Hepatic stellate cell (primary cell): ENCODE measurements around the gene BRD3OS.

Source experiments
- DNase-seq: peaks from one replicate; pipeline ENCODE4 v3.0.0; 2011; ENCODE audit warnings: low spot score

BRD3OS gene

DNA sequence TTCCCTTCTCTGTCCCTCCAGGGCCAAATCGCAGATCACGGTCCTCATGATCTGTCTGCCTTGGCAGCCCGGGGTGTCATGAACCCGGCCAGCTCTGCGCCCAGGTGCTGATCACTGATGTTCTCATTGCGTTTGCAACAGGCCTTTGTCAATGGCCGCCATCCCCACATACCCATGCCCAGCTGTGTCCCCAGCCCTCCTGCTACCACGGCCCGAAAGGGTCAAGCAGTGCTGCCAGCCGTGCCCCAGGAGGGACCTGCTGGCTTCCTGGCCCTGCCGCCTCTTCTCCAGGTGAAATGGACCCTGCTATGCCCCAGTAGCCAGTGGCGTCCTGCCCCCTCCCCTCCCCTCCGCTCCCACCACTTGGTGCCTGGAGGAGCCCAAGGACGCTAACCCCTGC, 20.4 kb upstream of the BRD3OS start:
- no peak for DNase-seq

DNA sequence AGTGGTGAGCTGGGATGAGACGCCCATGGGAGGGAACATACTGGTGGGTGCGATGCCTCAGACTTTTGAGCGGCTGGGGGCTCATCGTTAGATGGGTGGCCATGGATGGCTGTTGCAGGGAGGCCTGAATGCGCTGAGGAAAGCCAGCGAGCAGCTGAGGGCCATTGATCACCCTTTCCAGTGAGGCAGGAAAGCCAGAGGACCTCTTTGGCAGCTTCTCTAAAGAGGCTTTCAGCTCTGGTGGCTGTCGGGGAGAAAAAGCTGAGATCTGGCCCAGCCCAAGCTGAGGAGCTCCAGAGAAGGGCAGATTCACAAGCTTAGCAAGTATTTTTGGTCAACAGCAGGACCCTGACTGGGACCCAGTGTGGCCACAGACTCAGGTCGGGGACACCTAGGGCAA, 19.9 kb upstream of the BRD3OS start:
- no peak for DNase-seq

DNA sequence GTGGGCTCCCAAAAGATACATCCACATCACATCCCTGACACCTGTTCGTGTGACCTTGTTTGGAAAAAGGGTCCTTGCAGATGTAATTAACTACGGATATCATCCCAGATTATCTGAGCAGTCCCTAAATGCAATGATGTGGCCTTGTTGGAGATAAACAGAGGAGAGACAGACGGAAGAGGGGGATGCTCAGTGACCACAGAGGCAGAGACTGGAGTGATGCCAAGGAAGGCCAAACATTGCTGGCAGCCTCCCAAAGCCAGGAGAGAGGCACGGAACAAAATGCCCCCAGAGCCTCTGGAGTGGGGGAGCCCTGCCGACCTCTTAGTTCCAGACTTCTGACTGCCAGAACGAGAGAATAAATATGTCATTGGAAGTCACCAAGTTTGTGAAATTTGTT, 18.1 kb upstream of the BRD3OS start:
- DNase-seq, result no peak

DNA sequence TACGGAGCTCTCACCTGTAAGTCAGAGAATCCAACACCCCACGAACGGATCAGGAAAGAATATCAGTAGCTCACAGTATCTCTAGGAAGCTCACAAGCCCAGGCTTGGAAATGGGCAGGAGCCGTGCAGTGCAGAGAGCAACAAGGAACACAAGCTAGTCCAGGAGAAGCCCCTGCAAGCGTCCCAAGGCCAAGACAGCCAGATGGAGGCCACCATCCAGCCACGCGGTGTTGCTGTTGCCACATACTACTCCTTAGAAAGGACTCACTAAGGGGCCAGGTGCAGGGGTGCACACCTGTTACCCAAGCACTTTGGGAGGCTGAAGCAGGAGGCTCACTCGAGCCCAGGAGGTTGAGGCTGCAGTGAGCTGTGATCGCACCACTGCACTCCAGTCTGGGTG, 17.7 kb upstream of the BRD3OS start:
- no peak for DNase-seq

DNA sequence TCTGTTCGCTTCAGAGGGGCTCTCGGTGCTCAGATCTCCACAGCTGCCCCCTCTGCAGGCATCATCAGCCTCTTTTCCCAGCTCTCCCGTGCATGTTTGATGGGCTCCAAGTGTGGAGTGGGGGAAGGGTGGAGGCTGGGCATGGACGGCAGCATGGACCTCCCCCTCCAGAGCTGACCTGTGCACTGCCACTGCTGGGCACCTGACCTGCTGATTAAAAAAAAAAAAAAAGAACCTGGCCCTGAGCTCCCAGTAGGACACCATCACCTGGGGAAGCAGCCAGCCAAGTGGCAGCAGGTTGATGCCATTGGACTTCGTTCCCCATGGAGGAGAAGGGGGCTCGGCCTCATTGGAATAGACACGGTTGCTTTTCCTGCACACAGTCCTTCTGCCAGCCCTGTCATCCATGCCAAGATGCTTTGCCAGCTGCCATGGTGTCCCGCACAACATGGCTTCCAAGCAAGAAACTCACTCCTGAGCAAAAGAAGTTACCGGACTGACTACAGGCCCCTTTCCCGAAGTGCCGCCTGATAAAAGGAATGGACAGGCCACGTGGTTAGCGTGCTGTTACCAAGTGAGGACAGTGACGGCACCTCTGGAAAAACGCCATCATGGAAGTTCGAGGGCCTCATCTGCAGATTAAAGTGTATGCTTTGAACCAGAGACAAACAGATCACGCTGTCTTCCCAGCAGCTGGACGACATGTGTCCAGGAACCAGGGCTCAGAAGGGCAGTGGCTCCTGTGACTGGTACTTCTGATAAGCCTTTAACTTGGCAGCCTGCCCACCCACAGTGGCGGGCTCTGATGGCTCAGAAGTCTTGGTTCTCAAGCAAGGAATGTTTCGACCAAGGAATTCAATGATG, 14.7 kb upstream of the BRD3OS start:
- DNase-seq, result no peak

DNA sequence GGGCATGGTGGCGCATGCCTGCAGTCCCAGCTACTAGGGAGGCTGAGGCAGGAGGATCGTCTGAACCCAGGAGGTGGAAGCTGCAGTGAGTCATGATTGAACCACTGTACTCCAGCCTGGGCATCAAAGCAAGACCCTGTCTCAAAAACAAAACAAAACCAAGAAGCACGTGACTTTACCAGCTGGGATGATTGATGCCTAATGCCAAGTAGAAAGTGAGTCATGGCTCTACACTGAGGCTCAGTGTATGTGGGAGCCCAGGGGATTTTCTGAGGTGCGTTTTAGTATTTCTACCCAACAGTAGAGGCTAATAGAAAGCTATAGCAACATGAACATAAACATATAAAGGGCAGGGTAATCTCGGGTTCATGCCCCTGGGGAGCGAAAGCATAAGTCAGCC, 13.9 kb upstream of the BRD3OS start:
- no peak for DNase-seq

DNA sequence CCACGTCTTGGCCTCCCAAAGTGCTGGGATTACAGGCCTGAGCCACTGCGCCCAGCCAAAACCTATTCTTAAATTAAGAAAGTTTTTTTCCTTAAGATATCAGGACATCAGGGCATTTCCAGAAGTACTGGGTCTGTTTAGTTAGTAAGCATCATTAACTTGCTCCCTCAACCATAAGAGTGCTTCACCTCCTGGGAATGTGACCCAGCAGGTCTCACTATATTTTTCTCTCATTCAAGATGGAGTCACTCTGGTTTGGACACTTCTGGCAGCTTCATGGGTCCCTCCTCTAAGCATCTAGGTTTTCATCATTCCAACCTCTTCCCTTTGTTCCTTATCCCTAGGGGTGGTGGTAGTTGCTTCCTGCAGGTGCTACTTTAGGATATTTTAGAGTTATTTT, 10.3 kb upstream of the BRD3OS start:
- no peak for DNase-seq

DNA sequence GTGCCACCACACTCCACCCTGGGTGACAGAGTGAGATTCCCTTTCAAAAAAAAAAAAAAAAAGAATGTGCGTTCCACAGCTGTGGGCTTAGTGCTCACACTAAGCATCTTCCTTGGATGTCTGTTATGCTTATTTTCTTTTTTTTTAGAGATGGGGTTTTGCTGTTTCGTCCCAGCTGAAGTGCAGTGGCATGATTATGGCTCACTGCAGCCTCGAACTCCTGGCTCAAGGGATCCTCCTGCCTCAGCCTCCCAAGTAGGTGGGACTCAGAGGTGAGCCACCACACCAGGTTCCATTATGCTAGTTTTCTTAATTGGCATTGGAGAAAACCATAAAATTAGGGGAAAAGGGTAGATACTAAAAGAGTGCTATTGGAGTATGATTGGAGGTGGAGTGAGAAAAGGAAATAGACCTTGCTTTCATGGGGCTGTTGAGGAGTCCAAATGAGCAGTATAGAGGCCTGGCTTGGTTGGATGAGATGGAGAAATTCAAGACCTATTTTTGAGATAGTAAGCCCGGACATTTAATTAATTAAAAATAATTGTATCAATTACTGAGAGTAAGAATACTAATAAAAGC, 978 bp upstream of the BRD3OS start:
- no peak for DNase-seq

DNA sequence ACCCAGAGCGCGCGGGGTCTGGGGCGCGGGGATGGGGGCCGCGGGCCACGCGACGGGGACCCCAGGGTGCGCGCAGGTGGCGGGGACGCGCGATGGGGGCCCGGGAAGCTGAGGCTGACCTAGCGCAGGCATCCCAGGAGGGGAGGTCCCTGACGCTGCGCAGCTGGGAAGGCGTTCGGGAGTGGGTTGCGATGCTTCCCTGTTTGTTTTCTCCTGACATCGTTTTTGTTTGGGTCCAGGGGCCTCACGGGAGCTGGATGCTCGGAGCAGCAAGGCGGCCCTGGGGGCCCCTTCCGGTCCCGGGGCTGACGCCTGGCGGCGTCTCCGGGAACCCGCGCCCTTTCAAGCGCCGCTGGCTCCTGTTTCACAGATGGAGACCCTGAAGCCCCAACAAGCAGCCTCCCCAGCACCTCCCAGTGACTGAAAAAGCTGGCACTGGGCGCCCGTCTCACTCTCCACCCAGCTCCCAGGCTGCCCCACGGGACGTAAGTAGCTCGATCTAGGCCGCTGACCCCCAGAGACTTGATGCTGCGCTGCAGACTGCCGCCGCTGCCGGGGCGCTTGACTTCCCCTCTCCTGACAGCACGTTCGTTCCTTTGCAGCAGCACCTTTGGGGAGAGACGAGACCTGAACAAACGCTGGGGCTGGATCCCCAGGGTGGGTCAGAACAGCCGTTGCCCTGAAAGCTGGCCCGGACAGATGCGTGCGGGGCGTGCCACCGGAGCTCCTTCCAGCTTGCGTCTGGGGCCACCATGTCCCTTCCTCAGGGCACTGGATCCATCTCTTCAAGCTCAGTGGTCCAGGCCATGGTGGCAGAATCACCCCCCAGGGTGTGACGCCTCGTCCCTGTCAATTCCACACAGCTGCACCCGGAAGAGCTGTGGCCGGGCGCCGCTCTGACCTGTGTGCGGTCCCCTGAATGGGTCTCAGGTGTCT, 593 bp downstream of the BRD3OS start:
- peak; percentile 65 for DNase-seq

DNA sequence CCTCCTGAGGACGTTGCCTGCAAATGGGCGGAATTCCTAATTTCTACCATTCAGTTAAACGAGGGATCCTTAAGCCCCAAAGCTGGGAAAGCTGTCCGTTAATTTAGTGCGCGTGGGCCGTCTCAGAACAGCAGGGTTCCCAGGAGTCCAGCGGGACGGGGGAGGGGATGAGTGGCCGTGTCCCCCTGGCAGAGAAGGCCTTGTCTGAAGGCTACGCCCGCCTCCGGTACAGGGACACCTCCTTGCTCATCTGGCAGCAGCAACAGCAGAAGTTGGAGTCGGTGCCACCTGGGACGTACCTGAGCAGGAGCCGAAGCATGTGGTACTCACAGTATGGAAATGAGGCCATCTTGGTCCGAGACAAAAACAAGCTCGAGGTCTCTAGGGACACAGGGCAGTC, 1.3 kb downstream of the BRD3OS start:
- no peak for DNase-seq

DNA sequence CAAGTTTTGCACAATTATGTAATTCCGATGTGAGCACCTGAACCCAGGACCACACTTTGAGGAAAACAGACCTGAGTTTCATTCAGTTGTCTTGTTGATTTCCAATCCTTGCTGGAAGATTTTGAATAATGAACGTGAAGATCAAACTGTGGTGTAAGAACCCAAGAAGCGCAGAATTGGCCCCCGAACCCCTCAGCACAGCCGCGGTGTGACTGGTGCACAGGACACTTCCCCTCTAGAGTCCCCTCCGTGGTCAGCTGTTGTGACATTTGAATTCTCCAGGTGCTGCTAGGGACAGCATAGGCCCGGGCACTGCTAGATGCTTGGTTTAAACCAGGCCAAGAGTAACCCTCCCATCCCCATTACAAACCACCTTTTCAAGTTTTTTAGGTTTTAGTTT, 1.7 kb downstream of the BRD3OS start:
- DNase-seq, result no peak

DNA sequence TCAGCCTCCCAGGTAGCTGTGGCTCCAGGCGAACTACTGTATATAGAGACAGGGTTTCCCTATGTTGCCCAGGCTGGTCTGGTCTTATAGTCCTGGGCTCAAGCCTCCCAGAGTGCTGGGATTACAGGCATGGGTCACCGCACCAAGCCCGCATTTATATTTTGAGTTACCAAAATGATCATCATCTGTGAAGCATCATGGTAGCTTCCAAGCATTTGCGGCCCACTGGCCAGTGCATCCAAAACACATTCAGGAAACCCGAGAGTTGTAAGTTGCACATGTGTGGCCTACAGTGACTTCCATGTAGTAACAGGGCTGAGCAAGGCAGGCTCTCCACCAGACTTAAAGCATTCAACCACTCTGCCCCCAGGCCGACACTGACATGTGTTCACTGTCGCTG, 2.3 kb downstream of the BRD3OS start:
- no peak for DNase-seq

DNA sequence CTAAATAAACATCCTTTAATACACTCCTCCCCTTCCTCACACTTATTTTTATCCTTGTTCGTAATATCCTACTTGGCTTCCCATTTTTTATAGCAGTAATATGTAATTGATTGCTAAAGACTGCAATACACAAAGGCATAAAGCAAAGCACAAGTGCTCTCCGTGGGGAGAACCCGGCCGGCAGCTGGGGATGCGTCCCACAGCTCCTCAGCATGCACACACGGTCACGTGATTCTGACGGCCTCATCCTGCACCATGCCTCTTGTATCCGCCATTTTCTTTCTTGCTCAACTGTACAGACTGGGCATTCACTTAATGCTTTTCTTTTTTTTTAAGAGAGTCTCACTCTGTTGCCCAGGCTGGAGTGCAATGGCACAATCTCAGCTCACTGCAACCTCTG, 2.8 kb downstream of the BRD3OS start:
- DNase-seq, result no peak

DNA sequence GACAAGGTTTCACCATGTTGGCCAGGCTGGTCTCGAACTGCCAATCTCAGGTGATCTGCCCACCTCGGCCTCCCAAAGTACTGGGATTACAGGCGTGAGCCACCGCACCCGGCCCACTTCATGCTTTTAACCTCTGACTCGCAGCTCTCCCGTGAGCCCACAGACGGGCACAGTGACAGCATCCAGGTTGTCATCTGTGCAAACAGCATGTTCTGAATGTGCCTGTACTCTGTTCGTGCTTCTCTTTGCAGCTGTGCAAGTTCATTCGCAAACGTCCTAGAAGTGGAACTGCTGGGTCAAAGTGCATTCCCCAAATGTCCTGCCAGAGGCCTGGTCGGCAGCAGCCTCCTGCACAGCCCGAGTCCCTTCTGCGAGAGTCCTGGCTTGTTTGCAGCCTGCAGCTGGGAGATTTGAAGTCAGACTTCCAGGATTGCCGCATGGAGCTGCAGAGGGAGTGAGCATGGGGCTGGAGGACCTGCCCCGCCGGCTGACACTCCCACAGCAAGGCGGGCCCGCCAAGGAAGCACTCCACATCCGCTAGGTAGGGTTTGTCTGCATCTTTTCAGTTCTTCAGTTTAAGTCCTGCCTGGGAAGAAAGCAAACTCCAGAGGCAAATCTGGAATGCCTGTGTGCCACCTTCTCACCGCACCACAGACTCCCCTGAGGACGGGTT, 3.4 kb downstream of the BRD3OS start:
- DNase-seq, result no peak

DNA sequence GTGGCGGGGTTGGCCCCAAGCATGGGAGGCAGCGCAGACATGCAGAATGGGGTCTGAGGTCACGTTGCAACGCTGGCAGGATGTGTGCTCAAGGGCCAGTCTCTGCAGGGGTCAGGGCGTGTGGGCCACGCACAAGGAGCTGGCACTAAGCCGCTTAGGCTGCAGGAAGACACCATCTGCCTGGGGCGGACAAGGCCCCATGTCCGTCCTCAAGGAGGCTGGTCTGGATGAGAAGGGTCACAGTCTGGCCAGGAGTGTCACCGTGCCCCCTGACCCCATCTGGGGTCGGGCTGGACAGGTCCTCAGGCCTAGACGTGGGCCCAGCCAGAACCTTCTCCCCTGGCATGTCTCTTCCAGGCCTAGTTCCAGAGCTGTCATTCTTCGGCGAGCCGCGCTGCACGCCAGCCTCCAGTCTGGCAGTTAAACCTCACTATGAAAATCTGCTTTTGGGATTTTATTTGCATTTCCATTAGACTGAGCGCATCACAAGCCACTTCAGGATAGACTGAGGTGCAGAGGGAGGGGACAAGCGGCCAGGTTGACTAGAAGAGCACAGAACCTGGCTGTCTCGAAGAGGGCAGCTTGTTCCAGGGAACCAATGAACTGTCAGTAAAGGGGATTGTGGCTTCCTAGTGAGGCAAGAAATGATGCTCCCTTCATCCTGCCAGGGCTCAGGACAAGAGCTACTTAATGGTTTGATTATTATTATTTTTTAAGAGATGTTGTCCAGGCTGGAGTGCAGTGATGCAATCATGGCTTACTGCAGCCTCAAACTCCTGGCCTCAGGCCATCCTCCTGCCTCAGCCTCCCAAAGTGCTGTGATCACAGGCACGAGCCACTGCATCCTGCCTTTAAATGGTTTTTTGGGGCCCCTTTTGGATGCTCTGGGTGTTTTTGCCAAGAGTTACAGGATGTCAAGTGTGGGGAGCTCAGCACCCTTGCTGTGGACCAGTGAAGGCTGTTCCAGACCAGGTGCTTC, 4.3 kb downstream of the BRD3OS start:
- DNase-seq, result no peak

DNA sequence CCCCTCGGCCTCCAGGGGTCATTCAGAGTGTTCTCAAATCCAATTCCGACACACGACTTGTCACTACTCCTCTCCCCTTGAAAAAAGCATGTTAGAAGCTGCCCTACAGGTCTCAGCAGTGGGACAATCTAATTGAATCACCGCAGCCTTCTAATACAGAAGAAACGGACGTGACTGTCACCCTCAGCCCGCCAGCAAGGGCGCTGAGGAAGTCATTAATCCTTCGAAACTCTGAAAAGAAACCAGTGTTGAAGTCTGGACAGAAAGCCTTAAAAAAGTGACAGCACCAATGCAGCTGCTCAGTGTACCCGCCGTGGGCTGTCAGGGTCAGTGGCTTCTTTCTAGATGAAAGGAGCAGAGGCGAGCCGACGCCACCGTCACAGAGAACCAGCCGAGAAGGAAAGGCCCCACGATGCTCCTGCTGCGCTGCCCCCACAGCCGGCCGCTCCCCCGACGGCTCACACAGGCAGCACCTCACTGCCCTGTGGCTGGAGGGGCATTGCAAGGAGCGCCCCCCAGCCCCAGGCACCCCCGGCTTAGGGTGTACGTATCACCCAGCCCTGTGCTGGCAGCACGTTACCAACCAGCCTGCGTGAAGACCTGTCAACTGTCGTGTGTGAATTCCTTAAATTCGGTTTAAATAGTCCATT, 5.7 kb downstream of the BRD3OS start:
- DNase-seq, result no peak

DNA sequence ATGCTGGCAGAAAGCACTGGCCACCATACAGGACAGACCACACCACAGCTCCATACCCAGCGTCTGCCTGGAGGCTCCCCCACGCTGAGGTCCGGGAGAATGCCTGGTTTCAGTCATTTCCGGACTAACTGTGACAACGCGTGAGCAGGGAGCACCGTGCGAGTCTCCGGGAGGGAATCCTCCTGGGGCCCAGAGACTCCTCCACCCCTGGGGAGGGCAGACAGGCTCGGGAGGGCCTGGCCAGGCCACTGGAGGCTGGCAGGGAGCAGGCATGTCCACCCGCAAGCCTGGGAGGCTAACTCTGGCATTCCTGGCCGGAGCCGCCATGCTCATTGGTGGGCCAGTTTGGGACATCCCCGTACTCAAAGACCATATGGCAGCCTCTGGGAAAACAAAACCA, 6.5 kb downstream of the BRD3OS start:
- DNase-seq, result no peak

DNA sequence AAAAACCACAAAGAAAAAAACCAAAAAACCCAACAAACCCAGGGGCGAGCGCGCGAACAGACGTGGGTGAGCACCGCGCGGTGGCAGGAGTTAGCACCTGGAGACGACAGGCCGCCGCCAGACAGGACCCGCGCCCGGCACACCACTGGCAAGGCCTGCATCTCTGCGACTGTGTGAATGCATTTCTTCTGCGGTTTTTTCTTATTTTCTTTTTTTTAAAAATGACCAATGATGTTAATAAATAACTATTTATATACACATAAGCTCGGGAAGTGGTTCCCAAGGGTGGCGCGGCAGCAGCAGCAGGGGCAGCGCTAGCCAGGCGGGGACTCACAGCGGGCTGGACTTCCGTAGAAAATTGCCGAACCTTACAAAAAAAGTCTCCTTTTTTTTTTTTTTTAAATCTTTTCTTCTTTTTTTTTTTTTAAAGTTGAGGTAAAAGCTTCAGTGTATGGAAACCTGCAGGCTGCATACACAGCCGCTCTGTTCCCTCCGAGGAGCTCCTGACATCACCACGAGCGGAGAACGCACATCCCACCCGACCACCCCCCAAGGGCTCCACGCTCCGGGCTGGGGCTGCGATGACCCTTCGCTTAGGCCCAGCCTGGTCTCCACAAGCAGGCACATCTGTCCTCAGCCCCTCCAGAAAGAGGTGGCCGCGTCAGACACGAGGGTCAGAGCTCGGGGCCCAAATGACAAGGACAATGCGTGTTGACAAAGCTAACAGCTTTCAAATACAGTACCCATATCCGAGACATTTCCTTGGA, 7.4 kb downstream of the BRD3OS start:
- DNase-seq, result no peak

DNA sequence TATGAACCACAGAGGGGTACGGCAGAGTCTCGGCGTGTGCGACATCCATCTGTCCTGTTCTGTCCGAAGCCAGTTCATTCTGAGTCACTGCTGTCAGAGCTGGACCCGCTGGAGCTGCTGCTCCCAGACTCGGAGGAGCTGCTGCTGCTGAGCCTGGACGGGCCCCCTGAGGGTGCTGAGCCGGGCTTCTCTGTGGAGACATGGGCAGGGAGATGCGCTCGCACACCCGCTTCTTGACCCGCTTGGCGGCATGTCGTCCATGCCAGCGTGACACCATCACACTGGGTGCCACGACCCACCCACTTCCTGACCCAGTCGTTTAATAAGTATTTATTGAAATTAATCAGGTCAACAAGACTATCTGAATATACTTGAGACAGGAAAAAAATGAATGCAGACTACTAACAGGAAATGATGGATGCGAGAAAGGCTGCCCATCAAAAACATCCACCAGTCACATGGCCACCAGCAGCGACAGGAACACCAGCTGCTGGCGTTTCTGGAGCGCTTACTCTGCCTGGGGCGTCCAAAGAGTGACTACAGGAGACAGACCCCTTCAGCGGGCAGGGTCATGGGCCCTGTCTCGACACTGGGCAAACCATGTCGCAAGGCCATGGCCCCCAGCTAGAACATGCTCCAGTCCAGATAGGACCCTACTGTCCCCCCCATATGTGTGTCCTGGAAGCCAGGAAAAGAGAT, 8.4 kb downstream of the BRD3OS start:
- no peak for DNase-seq
